Natural killer cell (primary cell): ENCODE data around the gene HES1. TPM values are rescaled to one million over a fixed set of nuclear protein-coding genes. Genes with fewer than 3 reads are reported as not detected.

ENCODE experiments used
- ATAC-seq, 3 donors: fragments of 150-1000 bp in 2 of 3; fragments of 200-7000 bp in 1 of 3; cut with Tn5 transposase; 1 replicate in 1 of 3; 2 replicates in 2 of 3; pipeline ENCODE4 v1.10.0; 2021; ENCODE audit warnings: mild to moderate bottlenecking in 2 of 3, moderate library complexity in 2 of 3
- DNase-seq, 2 donors: peaks; one replicate each; pipeline versions ENCODE4 v3.0.0 to v3.0.0-alpha.2; 2013 to 2021; ENCODE audit warnings: mixed read lengths in 1 of 2
- H3K27ac ChIP-seq: one replicate; pipeline ENCODE4 v1.5.1; 2013; ENCODE audit warnings: mild to moderate bottlenecking, low read length
- H3K27me3 ChIP-seq: one replicate; pipeline ENCODE4 v1.6.1; 2013; ENCODE audit warnings: low read length; ENCODE audit not compliant: control insufficient read depth, insufficient read depth
- H3K36me3 ChIP-seq: one replicate; pipeline ENCODE4 v1.6.1; 2013; ENCODE audit warnings: low read length; ENCODE audit not compliant: control insufficient read depth, insufficient read depth
- H3K4me1 ChIP-seq: one replicate; pipeline ENCODE4 v1.6.1; 2013; ENCODE audit warnings: low read length; ENCODE audit not compliant: control insufficient read depth, insufficient read depth
- H3K4me3 ChIP-seq: one replicate; pipeline ENCODE4 v1.5.1; 2013; ENCODE audit warnings: low read length
- H3K9me3 ChIP-seq: one replicate; pipeline ENCODE4 v1.6.1; 2013; ENCODE audit warnings: low read length; ENCODE audit not compliant: control insufficient read depth, insufficient read depth
- H3K27ac Mint-ChIP-seq, 2 donors: one replicate each; pipeline ENCODE4 v1.8.0; 2022; ENCODE audit warnings: mild to moderate bottlenecking in 2 of 2, mixed read lengths in 2 of 2, moderate library complexity in 1 of 2
- H3K27me3 Mint-ChIP-seq, 2 donors: one replicate each; pipeline ENCODE4 v1.8.0; 2022; ENCODE audit warnings: low read depth in 2 of 2, mixed read lengths in 2 of 2
- H3K36me3 Mint-ChIP-seq: one replicate; pipeline ENCODE4 v1.8.0; 2022; ENCODE audit warnings: mixed read lengths
- H3K4me1 Mint-ChIP-seq, 2 donors: one replicate each; pipeline ENCODE4 v1.8.0; 2022; ENCODE audit warnings: mixed read lengths in 2 of 2
- H3K4me3 Mint-ChIP-seq: one replicate; pipeline ENCODE4 v1.8.0; 2022; ENCODE audit warnings: mild to moderate bottlenecking, moderate library complexity, mixed read lengths
- H3K9me3 Mint-ChIP-seq, 2 donors: one replicate each; pipeline ENCODE4 v1.8.0; 2022; ENCODE audit warnings: mixed read lengths in 2 of 2
- CTCF ChIP-seq: fragments of 200-600 bp; IDR thresholded peaks from one replicate; pipeline ENCODE4 v1.8.0; 2022; ENCODE audit warnings: antibody characterized with exemption
- WGBS: methylation state at CpG from one replicate; pipeline ENCODE4 v1.1.7; 2013; ENCODE audit warnings: missing lambda C conversion rate; ENCODE audit not compliant: insufficient coverage; 5-methylcytosine and 5-hydroxymethylcytosine counted together
- intact Hi-C: fragments of 100-400 bp; cut with micrococcal nuclease; formaldehyde crosslinking; loops from one replicate; pipeline ENCODE4 v1.14.2; 2022
- total RNA-seq, 4 donors: library from RNA; stranded (reverse); fragments of 120-200 nt in 1 of 4; gene quantifications; one replicate each; pipeline versions ENCODE4 v1.2.3 to v1.2.4, GENCODE V29; 2013 to 2022

HES1 gene
- total RNA-seq, 3 donors from 2014 or later (not counting 1 experiment from before 2014, with no cell fraction given): 1.5 to 4.4 (median 2.2) TPM

GRCh38 chr3:194107107-194107506 lies 28.8 kb upstream of the HES1 start:
- 75% methylated on average over 1 of the region's 1 CpG for WGBS
- no peak for TF ChIP-seq CTCF
- no peaks in the 10 kb centered on the region for H3K9me3 Mint-ChIP-seq
- H3K9me3 ChIP-seq: no peaks in the 10 kb centered on the region
- H3K27me3 Mint-ChIP-seq: peaks cover 20 to 65% of the 10 kb centered on the region in 2 donors
- no peaks in the 10 kb centered on the region for H3K36me3 Mint-ChIP-seq
- no peaks in the 10 kb centered on the region for H3K4me1 Mint-ChIP-seq
- intact Hi-C loops: no loop called here
- H3K4me1 ChIP-seq: peaks cover 12% of the 10 kb centered on the region
- no peak overlapping the region for H3K4me3 Mint-ChIP-seq
- no peaks in the 10 kb centered on the region for H3K36me3 ChIP-seq
- no peak overlapping the region for H3K27ac ChIP-seq
- DNase-seq (no peak), ATAC-seq (no peak)
- no peaks in the 10 kb centered on the region for H3K27me3 ChIP-seq
- no peak overlapping the region for H3K27ac Mint-ChIP-seq
- no peak overlapping the region for H3K4me3 ChIP-seq

GRCh38 chr3:194109192-194109863 lies 26.6 kb upstream of the HES1 start:
- Mint-ChIP-seq H3K27me3 (peaks cover 15 to 48% of the 10 kb centered on the region in 2 donors), H3K9me3 (no peaks in the 10 kb centered on the region), H3K36me3 (no peaks in the 10 kb centered on the region), H3K4me1 (no peaks in the 10 kb centered on the region), H3K27ac (no peak overlapping the region), H3K4me3 (no peak overlapping the region)
- H3K27ac ChIP-seq: no peak overlapping the region
- no peak for ATAC-seq
- no peaks in the 10 kb centered on the region for H3K36me3 ChIP-seq
- no peak for TF ChIP-seq CTCF
- intact Hi-C loops: no loop called here
- H3K4me3 ChIP-seq: no peak overlapping the region
- H3K9me3 ChIP-seq: no peaks in the 10 kb centered on the region
- H3K27me3 ChIP-seq: no peaks in the 10 kb centered on the region
- no peak for DNase-seq
- H3K4me1 ChIP-seq: peaks cover 3% of the 10 kb centered on the region
- WGBS: 93% methylated on average over 3 of the region's 3 CpGs

GRCh38 chr3:194110483-194110882 lies 25.5 kb upstream of the HES1 start:
- Histone ChIP-seq H3K27me3 (no peaks in the 10 kb centered on the region), H3K9me3 (no peaks in the 10 kb centered on the region), H3K4me3 (no peak overlapping the region), H3K4me1 (no peaks in the 10 kb centered on the region), H3K36me3 (no peaks in the 10 kb centered on the region), H3K27ac (no peak overlapping the region)
- intact Hi-C loops: no loop called here
- Mint-ChIP-seq H3K4me1 (no peaks in the 10 kb centered on the region), H3K27me3 (peaks cover 11 to 36% of the 10 kb centered on the region in 2 donors), H3K4me3 (no peak overlapping the region), H3K9me3 (no peaks in the 10 kb centered on the region), H3K36me3 (no peaks in the 10 kb centered on the region), H3K27ac (no peak overlapping the region)
- WGBS: 94% methylated on average over 8 of the region's 9 CpGs
- TF ChIP-seq CTCF: no peak
- DNase-seq (no peak), ATAC-seq (no peak)

- no peaks in the 10 kb centered on the region for H3K36me3 ChIP-seq
- H3K9me3 ChIP-seq: no peaks in the 10 kb centered on the region
- intact Hi-C loops: no loop called here
- Mint-ChIP-seq H3K9me3 (no peaks in the 10 kb centered on the region), H3K27me3 (peaks cover 11 to 27% of the 10 kb centered on the region in 2 donors), H3K27ac (no peak overlapping the region), H3K36me3 (no peaks in the 10 kb centered on the region), H3K4me1 (no peaks in the 10 kb centered on the region), H3K4me3 (no peak overlapping the region)
- no peak for TF ChIP-seq CTCF
- no peak overlapping the region for H3K27ac ChIP-seq
- 82% methylated on average over 3 of the region's 4 CpGs for WGBS
- no peak overlapping the region for H3K4me3 ChIP-seq
- no peaks in the 10 kb centered on the region for H3K4me1 ChIP-seq
- no peak for ATAC-seq
- DNase-seq: no peak
- H3K27me3 ChIP-seq: no peaks in the 10 kb centered on the region
These were observed 24.6 kb upstream of the HES1 start for GRCh38 chr3:194111336-194111735.
